DMS 273 (cell line): Measurements from ENCODE around the gene FBXO33.

Experiments
- DNase-seq: peaks from one replicate; lab custom pipeline; 2025; ENCODE audit not compliant: unreplicated experiment; lab: John Stamatoyannopoulos, UW

Gene FBXO33

GRCh38 chr14:39431416-39432178, 636 bp downstream of the FBXO33 start:
- peak; percentile 69 for DNase-seq

- DNase-seq, result no peak
Observed at GRCh38 chr14:39430762-39431415, 1.3 kb downstream of the FBXO33 start.

GRCh38 chr14:39428118-39428517, 4.1 kb downstream of the FBXO33 start:
- no peak for DNase-seq

- DNase-seq, result peak; percentile 49
Observed at GRCh38 chr14:39426605-39427004, 5.6 kb downstream of the FBXO33 start.

- no peak for DNase-seq
Observed at GRCh38 chr14:39425947-39426346, 6.3 kb downstream of the FBXO33 start.

DNA sequence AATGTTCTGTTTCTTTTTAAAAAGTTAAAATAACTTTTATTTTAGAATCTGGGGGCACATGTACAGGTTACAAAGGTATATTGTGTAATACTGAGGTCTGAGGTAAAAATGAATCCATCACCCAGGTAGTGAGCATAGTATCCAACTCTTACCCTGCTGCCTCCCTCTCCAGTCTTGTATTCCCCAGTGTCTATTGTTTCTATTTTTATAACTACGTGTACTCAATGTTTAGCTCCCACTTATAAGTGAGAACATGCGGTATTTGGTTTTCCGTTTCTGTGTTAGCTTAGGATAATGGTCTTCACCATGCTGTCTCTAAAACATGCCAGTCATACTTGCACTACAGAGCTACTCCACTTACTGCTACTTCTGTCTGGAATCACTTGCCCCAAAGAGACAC, 8.4 kb downstream of the FBXO33 start:
- no peak for DNase-seq

GRCh38 chr14:39422243-39422642, 10.0 kb downstream of the FBXO33 start:
- DNase-seq, result no peak

DNA sequence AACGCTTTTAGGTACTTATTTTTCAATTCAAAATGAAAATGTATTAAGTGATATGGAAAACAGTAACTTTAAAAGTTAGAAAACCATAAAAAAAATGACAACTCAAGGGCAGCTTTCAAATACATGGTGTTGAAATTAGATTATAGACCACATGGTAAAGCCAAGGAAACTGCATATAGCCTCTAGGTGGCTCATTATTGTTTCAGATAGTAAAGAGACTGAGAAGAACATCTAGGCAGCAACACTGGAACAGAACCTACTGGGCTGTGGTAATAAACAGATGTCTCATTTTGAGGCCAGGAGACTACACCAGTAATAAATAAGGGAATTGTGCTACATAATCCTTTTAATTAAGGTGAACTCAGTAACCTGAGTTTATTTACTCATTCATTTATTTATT, 13.0 kb downstream of the FBXO33 start:
- DNase-seq, result peak; percentile 35

DNA sequence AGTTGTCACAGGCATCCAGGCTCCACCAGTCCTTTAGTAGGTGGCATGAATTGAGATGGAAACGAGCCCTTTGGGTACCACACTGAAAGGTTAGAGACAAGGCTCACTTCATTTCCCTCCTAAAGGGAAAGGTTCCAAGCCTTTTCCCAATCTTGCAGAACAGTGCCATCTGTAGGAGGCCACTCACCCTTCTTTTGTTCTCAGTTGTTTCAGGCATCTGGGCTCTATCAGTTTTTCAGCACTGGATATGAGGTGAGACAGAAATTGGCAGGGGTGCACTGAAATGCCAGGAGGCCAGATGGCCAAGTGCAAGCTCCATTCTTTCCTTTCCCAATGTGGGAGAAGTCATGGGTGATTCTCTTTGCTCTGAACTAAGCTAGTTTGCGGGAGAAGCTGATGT, 15.2 kb downstream of the FBXO33 start:
- peak; percentile 76 for DNase-seq

DNA sequence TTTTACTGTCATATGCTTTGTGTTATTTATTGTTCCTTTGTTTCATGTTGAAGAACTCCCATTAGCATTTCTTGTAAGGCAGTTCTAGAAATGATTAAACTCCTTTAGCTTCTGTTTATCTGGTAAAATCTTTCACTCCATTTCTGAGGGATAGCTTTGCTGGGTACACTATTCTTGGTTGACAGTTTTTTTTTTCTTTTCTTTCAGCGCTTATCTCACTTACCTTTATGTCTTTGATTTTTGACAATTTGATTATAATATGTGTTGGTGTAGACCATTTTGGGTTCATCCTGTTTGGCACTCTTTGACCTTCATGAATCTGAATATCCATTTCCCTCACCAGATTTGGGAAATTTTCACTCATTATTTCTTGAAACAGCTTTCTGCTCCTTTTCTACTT, 16.2 kb downstream of the FBXO33 start:
- DNase-seq, result no peak

- no peak for DNase-seq
Observed at GRCh38 chr14:39406560-39406959, 25.7 kb downstream of the FBXO33 start.

- DNase-seq, result peak; percentile 18
Observed at GRCh38 chr14:39398382-39398781, 33.9 kb downstream of the FBXO33 start.

GRCh38 chr14:39396448-39396847, 35.8 kb downstream of the FBXO33 start:
- no peak for DNase-seq

GRCh38 chr14:39395555-39396254, 36.5 kb downstream of the FBXO33 start:
- no peak for DNase-seq

GRCh38 chr14:39393289-39393688, 38.9 kb downstream of the FBXO33 start:
- no peak for DNase-seq

DNA sequence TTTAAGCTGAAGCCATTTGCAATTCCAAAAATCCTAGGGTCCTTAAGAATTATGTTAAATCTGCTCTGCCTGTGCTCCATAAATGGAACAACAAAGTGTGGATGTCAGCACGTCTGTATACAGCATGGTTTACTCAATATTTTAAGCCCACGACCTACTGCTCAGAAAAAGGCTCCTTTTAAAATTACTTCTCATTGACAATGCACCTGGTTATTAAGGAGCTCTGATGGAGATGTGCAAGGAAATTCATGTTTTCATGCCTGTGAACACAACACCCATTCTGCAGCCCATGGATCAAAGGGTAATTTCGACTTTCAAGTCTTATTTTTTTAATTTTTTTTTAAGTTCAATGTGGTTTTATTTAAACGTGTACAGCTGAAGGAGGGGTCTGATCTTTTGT, 48.1 kb downstream of the FBXO33 start:
- no peak for DNase-seq

DNA sequence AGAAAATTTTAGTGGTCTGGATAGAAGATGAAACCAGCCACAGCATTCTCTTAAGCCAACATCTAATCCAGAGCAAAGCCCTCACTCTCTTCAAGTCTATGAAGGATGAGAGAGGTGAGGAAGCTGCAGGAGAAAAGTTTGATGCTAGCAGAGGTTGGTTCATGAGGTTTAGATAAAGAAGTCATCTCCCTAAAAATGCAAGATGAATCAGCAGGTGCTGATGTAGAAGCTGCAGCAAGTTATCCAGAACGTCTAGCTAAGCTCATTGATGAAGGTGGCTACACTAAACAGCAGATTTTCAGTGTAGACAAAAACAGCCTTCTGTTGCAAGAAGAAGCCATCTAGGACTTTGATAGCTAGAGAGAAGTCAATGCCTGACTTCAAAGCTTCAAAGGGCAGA, 48.5 kb downstream of the FBXO33 start:
- DNase-seq, result no peak

GRCh38 chr14:39383026-39383660, 49.1 kb downstream of the FBXO33 start:
- no peak for DNase-seq

DNA sequence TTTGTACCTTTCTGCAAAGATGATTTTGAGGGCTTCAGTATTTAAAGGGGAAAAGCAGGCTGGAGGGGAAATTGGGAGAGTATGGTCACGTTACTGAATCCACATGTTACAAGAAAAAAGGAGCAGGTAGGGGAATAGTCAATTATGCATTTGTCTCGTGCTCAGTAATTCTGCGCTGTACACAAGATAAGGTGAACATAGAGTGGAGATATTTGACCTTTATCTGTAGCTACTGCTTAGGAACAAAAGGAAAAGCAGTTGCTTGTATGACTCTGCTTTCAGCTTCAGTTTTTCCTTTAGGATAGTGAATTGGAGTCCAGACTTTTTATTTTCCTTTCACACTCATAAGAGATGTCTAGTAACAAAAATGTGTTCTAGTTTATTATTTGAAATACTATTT, 49.8 kb downstream of the FBXO33 start:
- DNase-seq, result no peak

GRCh38 chr14:39381366-39381765, 50.9 kb downstream of the FBXO33 start:
- no peak for DNase-seq

- no peak for DNase-seq
Observed at GRCh38 chr14:39376667-39377403, 55.4 kb downstream of the FBXO33 start.
